ENCODE results near the gene HOXB3.
A peak's percentile ranks its signal among the peaks of the same experiment; 100 is the strongest.

The HOXB3 gene

DNA sequence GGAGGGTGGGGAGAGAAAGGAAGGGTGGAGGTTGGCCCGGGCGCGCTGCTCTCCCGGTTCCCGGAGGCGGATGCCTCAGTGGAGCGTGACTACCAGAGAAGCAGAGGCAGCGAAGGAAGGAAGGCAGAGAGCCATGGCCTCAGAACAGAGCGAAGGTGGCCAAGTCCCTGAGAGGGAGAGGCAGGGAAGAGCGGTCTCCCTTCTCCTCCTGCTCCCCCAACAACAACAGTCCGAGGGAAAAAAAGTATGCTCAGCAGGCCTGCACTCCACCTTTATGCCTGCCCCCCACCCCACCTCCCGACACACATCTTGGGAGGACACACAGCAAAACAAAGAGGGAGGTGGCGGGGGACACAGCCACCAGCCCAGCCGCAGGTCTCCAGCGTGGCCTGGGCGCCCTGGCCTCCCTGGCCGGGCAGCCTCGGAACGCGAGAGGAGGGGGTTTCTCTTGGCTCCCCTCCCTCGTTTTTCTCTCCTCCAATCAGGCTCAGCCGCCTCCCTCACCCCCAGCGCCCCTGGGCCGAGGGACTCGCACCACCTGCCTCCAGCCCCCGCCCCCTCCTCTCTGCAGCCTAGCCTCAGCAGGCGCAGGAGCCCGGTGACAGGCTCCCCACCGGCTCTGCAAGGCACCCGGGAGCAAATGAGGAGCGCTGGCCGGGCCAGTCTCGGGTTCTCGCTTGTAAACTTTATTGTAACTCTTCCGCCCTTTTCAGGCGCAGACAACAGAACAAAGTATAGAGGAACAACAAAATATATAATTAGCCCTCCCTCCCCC, 21.8 kb upstream of the HOXB3 start:
- DNase-seq = no peak

DNA sequence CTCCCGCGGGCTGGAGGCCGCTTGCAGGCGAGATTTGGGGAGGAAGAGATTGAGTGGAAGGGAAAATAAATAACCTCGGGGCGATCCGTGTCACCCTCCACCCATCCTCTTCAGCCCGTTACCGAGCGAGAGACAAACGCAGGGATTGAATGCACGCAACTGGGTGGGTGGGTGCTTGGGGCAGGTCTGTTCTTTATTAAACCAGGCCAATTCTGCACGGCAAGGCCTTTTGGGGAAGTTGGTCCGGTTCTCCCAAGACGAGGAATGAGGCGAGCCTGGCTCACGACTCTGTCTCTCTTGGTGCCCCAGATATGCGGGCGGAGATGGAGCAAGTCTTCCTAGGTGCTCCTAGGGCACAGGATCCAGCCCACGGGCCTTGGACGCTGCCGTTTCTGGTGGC, 21.2 kb upstream of the HOXB3 start:
- DNase-seq = no peak

GRCh38 chr17:48610282-48611211, 20.5 kb upstream of the HOXB3 start, which contains the start of gene HOXB7:
TSS of gene HOXB7 (minus strand) at chr17:48611017. CDS start at chr17:48610918, 99 bp downstream.
- DNase-seq = no peak

GRCh38 chr17:48609759-48610281, 19.8 kb upstream of the HOXB3 start:
- DNase-seq = no peak

- no peak for DNase-seq
Measured at GRCh38 chr17:48609033-48609432, 19.0 kb upstream of the HOXB3 start.

GRCh38 chr17:48608494-48608834, 18.4 kb upstream of the HOXB3 start:
- no peak for DNase-seq

DNA sequence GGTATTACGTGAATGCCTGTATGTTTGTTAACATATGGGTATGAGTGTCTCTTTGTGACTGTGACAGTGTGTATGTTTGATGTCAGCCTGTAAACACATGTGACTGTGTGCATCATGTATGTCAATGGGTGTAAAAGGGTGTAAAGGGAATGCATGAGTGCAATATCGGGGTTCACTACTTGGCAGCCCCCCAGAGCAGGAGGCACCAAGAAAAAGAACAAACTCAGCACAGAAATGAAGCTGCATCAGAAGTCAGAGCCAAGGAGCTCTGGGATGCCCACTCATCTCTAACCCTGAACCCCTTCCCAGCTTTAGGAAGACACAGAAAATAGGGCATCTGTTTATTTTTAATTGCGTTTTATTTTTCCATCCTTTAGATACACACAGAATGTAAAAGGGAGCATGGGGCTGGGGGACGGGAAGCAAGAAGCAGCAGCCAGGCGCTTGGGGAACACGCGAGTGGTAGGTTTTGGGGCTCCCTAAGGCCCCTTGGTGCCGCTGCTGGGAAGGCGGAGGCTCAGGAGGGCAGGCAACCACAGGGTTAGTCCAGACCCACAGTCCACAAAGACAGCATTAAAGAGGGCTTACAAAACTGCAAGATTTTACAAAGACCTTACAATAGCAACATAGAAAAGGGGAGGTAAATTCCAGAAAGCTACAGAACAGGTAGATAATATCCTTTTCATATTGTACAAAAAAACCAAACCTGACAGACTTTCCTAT, 17.0 kb upstream of the HOXB3 start:
- no peak for DNase-seq

DNA sequence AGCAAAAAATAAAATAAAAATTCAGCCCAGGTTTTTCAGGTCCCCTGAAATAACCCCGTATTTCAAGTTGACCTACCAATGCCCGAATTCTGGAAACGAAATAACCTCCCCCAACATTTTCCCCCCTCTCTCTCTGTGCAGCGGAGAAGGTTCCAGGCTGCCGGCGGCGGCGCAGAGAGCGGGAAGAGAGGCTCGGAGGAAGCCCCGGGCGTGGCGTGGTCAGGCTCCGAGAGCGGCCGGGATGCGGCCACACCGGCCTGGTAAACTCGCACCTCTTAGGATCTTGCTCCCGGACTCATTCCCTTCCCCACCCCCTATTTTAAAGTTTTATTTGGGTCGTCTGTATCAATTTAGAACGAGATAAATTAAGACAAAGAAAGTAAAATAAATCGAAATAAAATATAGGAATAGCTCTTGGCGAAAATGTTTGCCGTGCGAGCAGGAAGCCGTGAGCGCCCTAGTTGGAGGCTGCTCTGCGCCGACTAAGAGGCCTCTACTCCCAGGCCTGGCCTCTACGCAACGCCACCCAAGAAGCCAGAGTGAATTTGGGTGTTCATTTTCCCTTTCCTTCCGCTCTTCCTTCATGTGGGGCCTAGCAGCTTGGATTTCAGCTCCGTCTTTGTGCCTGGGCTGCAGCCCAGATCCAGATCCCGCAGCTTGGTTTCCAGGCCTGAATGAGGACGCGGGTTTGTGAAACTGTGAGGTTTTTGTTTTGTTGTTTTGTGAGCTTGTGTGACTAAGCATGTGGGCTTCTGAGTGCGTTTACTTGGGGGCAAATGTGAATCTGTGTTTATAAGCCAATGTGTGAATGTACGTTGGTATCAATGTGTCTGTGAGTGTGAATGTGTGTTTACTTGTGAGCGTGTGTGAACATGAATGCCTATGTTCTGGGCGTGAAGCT, 16.2 kb upstream of the HOXB3 start:
- no peak for DNase-seq

DNA sequence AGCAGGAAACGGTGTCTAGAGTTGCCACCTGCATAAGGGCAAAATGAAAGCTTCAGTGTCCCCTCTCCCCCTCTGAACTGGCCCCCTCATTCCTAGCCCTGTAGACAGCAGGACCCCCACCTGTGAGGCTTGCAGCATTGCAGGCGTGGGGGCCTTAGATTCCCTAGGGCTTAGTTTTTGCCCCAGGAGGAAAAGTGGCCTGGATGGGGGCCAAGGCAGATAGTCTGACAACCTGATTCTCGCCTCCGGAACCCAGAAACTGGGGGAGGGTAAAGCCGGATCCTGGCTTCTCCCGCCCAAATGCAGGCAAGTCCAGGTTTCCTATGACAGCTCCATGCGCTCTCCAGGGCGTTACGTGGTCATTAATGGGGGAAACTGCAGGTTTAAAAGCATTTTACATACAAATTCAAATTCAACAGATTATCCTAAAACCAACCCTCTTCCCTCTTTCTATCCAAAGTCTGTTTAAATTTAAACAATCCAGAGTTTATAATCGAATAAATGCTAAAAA, 15.4 kb upstream of the HOXB3 start:
- DNase-seq = no peak

DNA sequence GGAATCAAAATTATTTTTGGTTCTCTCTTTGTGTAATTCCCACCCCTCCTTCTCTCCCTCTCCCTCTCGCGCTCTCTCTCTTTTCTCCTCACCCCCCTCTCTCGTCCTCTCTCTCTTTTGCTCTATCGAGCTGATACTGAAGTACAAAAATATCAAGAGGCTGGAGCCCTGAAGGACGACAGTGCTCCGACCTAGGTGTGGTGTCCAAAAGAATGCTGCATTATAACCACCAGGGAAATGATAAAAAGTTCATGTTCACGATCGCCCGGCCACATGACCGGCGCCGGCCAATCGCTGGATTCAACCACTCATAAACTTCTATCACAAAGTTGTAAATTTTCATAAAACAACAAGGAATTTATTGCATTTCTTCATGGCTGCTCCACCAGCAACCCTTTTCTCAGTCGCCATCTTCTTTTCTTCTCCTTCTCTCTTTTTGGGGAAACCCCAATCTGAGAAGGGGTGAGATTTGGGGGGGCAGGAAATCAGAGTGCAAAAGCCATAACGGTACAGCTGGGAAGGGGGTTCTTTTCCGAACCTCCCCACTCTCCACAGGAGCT, 14.8 kb upstream of the HOXB3 start, which contains the start of gene HOXB6:
TSS of gene HOXB6 (minus strand) at position 217 of the 560 bp plus-strand sequence. CDS start 6,836 bp downstream, outside the sequence.
- DNase-seq = no peak

GRCh38 chr17:48603959-48604769, 14.1 kb upstream of the HOXB3 start:
- no peak for DNase-seq

DNA sequence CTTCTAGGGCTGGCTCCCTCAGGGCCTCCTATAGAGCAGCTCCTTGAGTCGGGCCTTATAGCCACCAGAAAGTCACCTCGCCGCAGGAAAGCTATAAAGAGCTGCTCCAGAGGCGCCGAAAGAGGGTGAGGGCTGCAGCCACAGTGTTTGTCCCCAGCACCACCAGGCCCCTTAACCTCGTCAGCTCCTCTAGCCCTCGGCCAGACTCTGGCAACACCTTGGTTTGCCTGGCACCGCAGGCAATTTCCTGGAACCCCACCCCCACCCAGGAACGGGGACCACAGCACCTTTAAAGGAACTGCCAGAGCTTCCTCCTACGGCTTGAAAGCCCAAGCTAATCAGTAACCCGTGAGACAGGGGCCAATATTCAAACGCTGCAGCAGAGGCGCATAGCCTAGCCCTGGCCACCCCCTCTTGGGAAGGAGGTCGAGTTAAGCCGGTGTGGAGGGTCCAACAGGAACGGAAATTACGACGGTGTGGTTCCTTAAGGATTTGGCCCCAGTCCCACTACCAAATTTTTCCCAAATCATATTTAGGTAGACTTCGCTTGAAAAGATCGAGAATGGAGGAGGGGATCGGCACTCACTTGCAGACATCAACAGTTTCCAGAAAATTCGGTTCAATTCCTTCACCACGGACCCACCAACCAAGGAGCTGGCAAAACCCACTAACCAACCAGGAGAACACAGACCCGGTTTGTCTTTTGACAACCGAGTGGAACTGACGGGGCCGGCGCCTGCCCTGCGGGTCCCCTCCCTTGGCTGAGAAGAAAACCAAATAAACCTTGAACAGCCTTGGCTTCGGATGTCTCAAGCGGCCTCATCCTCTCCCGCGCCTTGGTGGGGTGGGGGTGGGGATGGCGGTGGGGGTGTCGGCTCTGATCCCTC, 11.7 kb upstream of the HOXB3 start:
- DNase-seq = no peak

DNA sequence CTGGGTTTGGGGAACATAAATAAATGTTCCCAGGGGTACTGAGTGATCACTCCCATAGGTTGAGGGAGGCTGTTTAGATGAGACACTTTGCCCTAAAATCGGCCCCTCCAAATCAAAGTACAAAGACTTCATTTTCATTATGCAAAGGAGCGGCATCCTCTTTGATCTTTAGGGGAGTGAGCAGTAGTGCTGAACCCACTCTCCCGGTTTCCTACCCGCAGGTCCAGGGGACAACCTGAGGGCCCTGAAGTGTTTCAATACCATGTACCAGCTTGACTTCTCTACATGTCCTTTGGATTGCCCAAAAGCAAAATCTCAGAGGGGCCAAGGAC, 11.1 kb upstream of the HOXB3 start:
- DNase-seq = no peak

GRCh38 chr17:48600244-48601098, 10.4 kb upstream of the HOXB3 start:
- no peak for DNase-seq

DNA sequence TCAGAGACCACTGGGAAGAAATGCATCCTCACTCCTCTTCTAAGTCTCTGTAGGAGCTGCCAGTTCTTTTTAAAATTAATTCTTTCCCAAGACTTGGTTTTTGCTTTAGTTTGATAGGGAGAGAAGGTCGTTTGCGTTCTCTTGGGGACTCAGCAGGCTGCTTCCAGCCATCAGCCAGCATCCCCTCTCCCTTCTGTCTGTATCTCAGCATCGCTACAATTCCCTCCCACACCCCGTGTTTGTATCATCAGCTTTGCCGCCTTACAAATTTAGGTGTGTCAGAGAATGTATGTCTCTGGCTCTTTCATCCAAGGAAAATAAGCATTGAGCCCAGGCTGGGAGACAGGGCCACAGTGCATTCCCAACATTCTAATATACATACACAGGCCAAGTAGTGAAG, 9.3 kb upstream of the HOXB3 start:
- DNase-seq = no peak

DNA sequence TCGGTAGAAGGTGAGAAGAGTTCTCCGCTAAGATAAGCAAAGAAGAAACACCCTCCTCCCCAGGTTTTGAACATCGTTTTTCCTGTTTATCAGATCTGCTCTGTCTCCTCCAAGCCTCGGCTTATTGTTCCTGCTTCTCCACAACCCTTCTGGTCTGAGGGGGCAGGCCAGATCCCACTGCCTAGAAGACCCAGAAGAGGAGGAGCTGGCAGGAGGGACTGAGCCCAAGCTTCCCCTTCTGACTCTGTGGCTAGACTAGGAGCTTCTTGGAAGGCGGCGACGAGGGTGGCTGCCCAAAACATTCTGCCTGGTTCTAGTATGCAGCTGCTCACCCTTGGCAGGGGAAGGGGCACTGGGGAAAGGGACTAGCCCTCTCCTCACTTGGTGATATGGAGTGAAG, 8.7 kb upstream of the HOXB3 start:
- DNase-seq = no peak

DNA sequence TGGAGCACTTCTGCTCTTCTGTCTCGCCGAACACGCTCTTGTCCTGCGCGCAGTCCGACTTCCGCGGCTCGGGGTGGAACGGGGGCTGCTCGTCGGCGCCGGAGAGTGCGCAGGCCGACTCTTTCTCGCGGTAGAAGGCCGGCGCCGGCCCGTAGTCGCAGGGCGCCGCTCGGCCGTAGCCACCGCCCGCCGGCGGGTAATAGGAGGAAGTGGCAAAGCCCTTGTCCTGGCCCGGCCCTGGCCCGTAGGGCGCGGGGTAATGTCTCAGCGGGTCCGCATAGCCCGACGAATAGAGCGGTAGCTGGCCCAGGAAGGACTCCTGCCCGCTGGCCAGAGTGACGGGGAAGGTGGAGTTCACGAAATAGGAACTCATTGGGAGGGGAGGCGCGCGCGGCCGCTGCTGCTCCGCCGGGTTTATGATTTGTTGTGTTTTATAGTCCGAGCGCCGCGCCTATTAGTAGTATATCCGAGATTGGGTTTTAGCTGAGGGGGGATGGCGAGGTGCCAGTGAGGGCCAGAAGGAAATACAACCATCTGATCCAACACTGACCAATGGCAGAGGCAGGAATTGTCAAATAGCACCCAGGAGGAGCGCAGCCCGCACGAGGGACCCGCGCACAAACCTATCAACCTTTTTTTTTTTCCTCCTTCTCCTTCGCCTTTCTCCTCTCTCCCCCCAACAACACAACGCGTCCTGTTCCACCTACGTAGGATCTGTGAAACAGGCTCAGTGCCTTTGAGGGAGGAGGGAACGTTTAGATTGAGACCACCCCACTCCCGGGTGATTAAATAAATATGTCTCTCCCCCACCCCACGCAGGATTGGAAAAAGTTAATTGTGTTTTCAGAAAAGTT, 8.0 kb upstream of the HOXB3 start:
- peak; percentile 42 for DNase-seq

GRCh38 chr17:48597528-48597777, 7.4 kb upstream of the HOXB3 start:
- no peak for DNase-seq

Data from central memory CD4-positive, alpha-beta T cell (primary cell).